Mesendoderm (in vitro differentiated cells): ENCODE results near the gene CDH23.

Source experiments
- DNase-seq: peaks from one replicate; pipeline ENCODE4 v3.0.0; 2013
- H2AK5ac ChIP-seq: 2 replicates; pipeline ENCODE4 v1.6.1; 2013; ENCODE audit warnings: low read length, inconsistent platforms
- H2BK120ac ChIP-seq: 2 replicates; pipeline ENCODE4 v1.6.1; 2013; ENCODE audit warnings: low read depth, mild to moderate bottlenecking, low read length, moderate library complexity, mixed read lengths
- H2BK15ac ChIP-seq: replicated peaks from 2 replicates; pipeline ENCODE4 v1.6.1; 2013; ENCODE audit warnings: low read depth, mild to moderate bottlenecking, moderate library complexity
- H2BK5ac ChIP-seq: 2 replicates; pipeline ENCODE4 v1.6.1; 2013; ENCODE audit warnings: low read length, inconsistent platforms
- H3K18ac ChIP-seq: 2 replicates; pipeline ENCODE4 v1.6.1; 2013; ENCODE audit warnings: mild to moderate bottlenecking, low read length, mixed read lengths
- H3K23ac ChIP-seq: one replicate; pipeline ENCODE4 v1.6.1; 2013; ENCODE audit warnings: low read length
- H3K27ac ChIP-seq: 2 replicates; pipeline ENCODE4 v1.5.1; 2013; ENCODE audit warnings: low read depth, mild to moderate bottlenecking, inconsistent platforms, low read length, moderate library complexity
- H3K27me3 ChIP-seq: 2 replicates; pipeline ENCODE4 v1.6.1; 2013; ENCODE audit warnings: low read length, control low read depth, mild to moderate bottlenecking, inconsistent platforms; ENCODE audit not compliant: insufficient read depth, poor library complexity
- H3K36me3 ChIP-seq: 2 replicates; pipeline ENCODE4 v1.6.1; 2013; ENCODE audit warnings: low read length, inconsistent platforms; ENCODE audit not compliant: control insufficient read depth, insufficient read depth
- H3K4ac ChIP-seq: one replicate; pipeline ENCODE4 v1.6.1; 2013; ENCODE audit warnings: low read depth, mild to moderate bottlenecking, low read length, moderate library complexity
- H3K4me1 ChIP-seq: 2 replicates; pipeline ENCODE4 v1.6.1; 2013; ENCODE audit warnings: low read depth, low read length, inconsistent platforms; ENCODE audit not compliant: control insufficient read depth
- H3K4me2 ChIP-seq: 2 replicates; pipeline ENCODE4 v1.6.1; 2013; ENCODE audit warnings: low read length
- H3K4me3 ChIP-seq: 2 replicates; pipeline ENCODE4 v1.5.1; 2013; ENCODE audit warnings: mild to moderate bottlenecking, low read length
- H3K56ac ChIP-seq: one replicate; pipeline ENCODE4 v1.6.1; 2013; ENCODE audit warnings: low read length
- H3K79me1 ChIP-seq: 2 replicates; pipeline ENCODE4 v1.6.1; 2013; ENCODE audit warnings: low read length, inconsistent platforms
- H3K79me2 ChIP-seq: 2 replicates; pipeline ENCODE4 v1.6.1; 2013; ENCODE audit warnings: mild to moderate bottlenecking, low read length; ENCODE audit not compliant: control insufficient read depth, insufficient read depth
- H3K9ac ChIP-seq: 2 replicates; pipeline ENCODE4 v1.6.1; 2013; ENCODE audit warnings: low read length, inconsistent platforms
- H4K5ac ChIP-seq: one replicate; pipeline ENCODE4 v1.6.1; 2013; ENCODE audit warnings: low read length
- H4K8ac ChIP-seq: one replicate; pipeline ENCODE4 v1.6.1; 2013; ENCODE audit warnings: low read depth, mild to moderate bottlenecking, control low read depth, low read length, moderate library complexity
- WGBS: extraction: QIAGEN DNeasy Blood & Tissue Kit; methylation state at CpG from one replicate; pipeline ENCODE4 v1.1.7; 2013; ENCODE audit warnings: low lambda C conversion rate, missing lambda C conversion rate; ENCODE audit not compliant: insufficient coverage; ENCODE audit errors: extremely low coverage; 5-methylcytosine and 5-hydroxymethylcytosine counted together

The CDH23 gene

GRCh38 chr10:71811351-71811750 is 414.6 kb downstream of the CDH23 start:
- Histone ChIP-seq H3K4ac (no peak overlapping the region), H4K8ac (no peak overlapping the region), H4K5ac (no peak overlapping the region), H3K56ac (no peak overlapping the region), H3K18ac (no peak overlapping the region), H3K27me3 (no peaks in the 10 kb centered on the region), H2AK5ac (no peak overlapping the region), H3K79me2 (no peaks in the 10 kb centered on the region), H3K4me2 (no peak overlapping the region), H2BK5ac (no peak overlapping the region), H3K23ac (no peak overlapping the region), H3K79me1 (no peaks in the 10 kb centered on the region), H3K4me3 (no peak overlapping the region), H3K4me1 (no peaks in the 10 kb centered on the region), H2BK15ac (no peak overlapping the region), H3K27ac (no peak overlapping the region), H3K9ac (no peak overlapping the region), H2BK120ac (no peak overlapping the region), H3K36me3 (peaks cover under 1% of the 10 kb centered on the region)
- WGBS = no CpG with 5 or more reads among the region's 19 CpGs
- no peak for DNase-seq

- Histone ChIP-seq H3K4me2 (no peak overlapping the region), H3K27me3 (no peaks in the 10 kb centered on the region), H3K23ac (no peak overlapping the region), H2BK15ac (no peak overlapping the region), H3K18ac (no peak overlapping the region), H3K27ac (no peak overlapping the region), H3K36me3 (peaks cover 5% of the 10 kb centered on the region), H2BK5ac (no peak overlapping the region), H4K5ac (no peak overlapping the region), H2BK120ac (no peak overlapping the region), H3K4me1 (no peaks in the 10 kb centered on the region), H3K4ac (no peak overlapping the region), H3K9ac (no peak overlapping the region), H3K79me2 (no peaks in the 10 kb centered on the region), H4K8ac (no peak overlapping the region), H3K4me3 (no peak overlapping the region), H3K79me1 (no peaks in the 10 kb centered on the region), H2AK5ac (no peak overlapping the region), H3K56ac (no peak overlapping the region)
- WGBS = no CpG with 5 or more reads among the region's 22 CpGs
- peak; percentile 46 for DNase-seq
Measured at GRCh38 chr10:71812016-71812912, 415.5 kb downstream of the CDH23 start.

- H2BK15ac ChIP-seq = no peak overlapping the region
- WGBS = no CpG with 5 or more reads among the region's 11 CpGs
- H4K8ac ChIP-seq = no peak overlapping the region
- H3K18ac ChIP-seq = no peak overlapping the region
- H3K9ac ChIP-seq = no peak overlapping the region
- H3K23ac ChIP-seq = no peak overlapping the region
- H3K4me3 ChIP-seq = no peak overlapping the region
- no peak overlapping the region for H4K5ac ChIP-seq
- no peak overlapping the region for H2BK120ac ChIP-seq
- H3K79me1 ChIP-seq = no peaks in the 10 kb centered on the region
- peaks cover 8% of the 10 kb centered on the region for H3K36me3 ChIP-seq
- no peak overlapping the region for H2BK5ac ChIP-seq
- no peaks in the 10 kb centered on the region for H3K4me1 ChIP-seq
- H3K4ac ChIP-seq = no peak overlapping the region
- H3K56ac ChIP-seq = no peak overlapping the region
- no peak overlapping the region for H3K4me2 ChIP-seq
- H2AK5ac ChIP-seq = no peak overlapping the region
- no peak overlapping the region for H3K27ac ChIP-seq
- no peak for DNase-seq
- no peaks in the 10 kb centered on the region for H3K27me3 ChIP-seq
- no peaks in the 10 kb centered on the region for H3K79me2 ChIP-seq
Measured at GRCh38 chr10:71812913-71813590, 416.3 kb downstream of the CDH23 start.

GRCh38 chr10:71814922-71815411 is 418.2 kb downstream of the CDH23 start:
- no CpG with 5 or more reads among the region's 26 CpGs for WGBS

GRCh38 chr10:71815515-71816130 is 418.9 kb downstream of the CDH23 start:
- H3K27ac ChIP-seq = no peak overlapping the region
- no peak overlapping the region for H3K4ac ChIP-seq
- H2AK5ac ChIP-seq = no peak overlapping the region
- H3K4me3 ChIP-seq = no peak overlapping the region
- H3K79me2 ChIP-seq = no peaks in the 10 kb centered on the region
- H3K27me3 ChIP-seq = no peaks in the 10 kb centered on the region
- no peak overlapping the region for H2BK5ac ChIP-seq
- no peak for DNase-seq
- no peak overlapping the region for H3K23ac ChIP-seq
- no peak overlapping the region for H2BK15ac ChIP-seq
- peaks cover 20% of the 10 kb centered on the region for H3K36me3 ChIP-seq
- no peak overlapping the region for H3K4me2 ChIP-seq
- H4K8ac ChIP-seq = no peak overlapping the region
- no peaks in the 10 kb centered on the region for H3K4me1 ChIP-seq
- no peak overlapping the region for H4K5ac ChIP-seq
- no peak overlapping the region for H3K18ac ChIP-seq
- no CpG with 5 or more reads among the region's 15 CpGs for WGBS
- no peak overlapping the region for H3K56ac ChIP-seq
- no peaks in the 10 kb centered on the region for H3K79me1 ChIP-seq
- no peak overlapping the region for H3K9ac ChIP-seq
- no peak overlapping the region for H2BK120ac ChIP-seq

More at GRCh38 chr10:71814922-71815411, 418.2 kb downstream of the CDH23 start:
- Histone ChIP-seq H2BK120ac (no peak overlapping the region), H2BK15ac (no peak overlapping the region), H3K56ac (no peak overlapping the region), H4K8ac (no peak overlapping the region), H3K4me2 (no peak overlapping the region), H3K4ac (no peak overlapping the region), H2AK5ac (no peak overlapping the region), H3K27me3 (no peaks in the 10 kb centered on the region), H3K18ac (no peak overlapping the region), H3K4me1 (no peaks in the 10 kb centered on the region), H3K23ac (no peak overlapping the region), H3K27ac (no peak overlapping the region), H2BK5ac (no peak overlapping the region), H3K79me2 (no peaks in the 10 kb centered on the region), H3K36me3 (peaks cover 18% of the 10 kb centered on the region), H3K4me3 (no peak overlapping the region), H3K9ac (no peak overlapping the region), H4K5ac (no peak overlapping the region), H3K79me1 (no peaks in the 10 kb centered on the region)
- no peak for DNase-seq
